ENCODE measurements around the gene C19orf25. TPM values are rescaled to one million over a fixed set of nuclear protein-coding genes. Genes with fewer than 3 reads are reported as not detected.

Gene C19orf25
- total RNA-seq, 6 experiments from 2014 or later: 12.2 to 32.7 (median 15.3) TPM

GRCh38 chr19:1438933-1439354 lies 40.1 kb downstream of the C19orf25 start:
- Histone ChIP-seq H3K9me3 (no peaks in the 10 kb centered on the region), H3K27me3 (no peaks in the 10 kb centered on the region), H3K4me1 (peaks cover 0 to 10% (median 3%) of the 10 kb centered on the region in 4 donors), H3K27ac (peak overlapping the region; percentile 64 to 76 (median 75)), H3K36me3 (peaks cover 0 to 31% (median 15%) of the 10 kb centered on the region in 4 donors), H3K4me3 (peak overlapping the region; percentile 84 to 99 (median 97))
- no peak for TF ChIP-seq POLR2A (IDR thresholded peaks at IDR 0.05)
- intact Hi-C loops (cut with DNase I): no loop called here
- no peak for DNase-seq
- 2% methylated on average over 11 of the region's 26 CpGs for WGBS (ENCODE audit: insufficient coverage, low coverage, low lambda C conversion rate, missing lambda C conversion rate)
- no peak for ATAC-seq

DNA sequence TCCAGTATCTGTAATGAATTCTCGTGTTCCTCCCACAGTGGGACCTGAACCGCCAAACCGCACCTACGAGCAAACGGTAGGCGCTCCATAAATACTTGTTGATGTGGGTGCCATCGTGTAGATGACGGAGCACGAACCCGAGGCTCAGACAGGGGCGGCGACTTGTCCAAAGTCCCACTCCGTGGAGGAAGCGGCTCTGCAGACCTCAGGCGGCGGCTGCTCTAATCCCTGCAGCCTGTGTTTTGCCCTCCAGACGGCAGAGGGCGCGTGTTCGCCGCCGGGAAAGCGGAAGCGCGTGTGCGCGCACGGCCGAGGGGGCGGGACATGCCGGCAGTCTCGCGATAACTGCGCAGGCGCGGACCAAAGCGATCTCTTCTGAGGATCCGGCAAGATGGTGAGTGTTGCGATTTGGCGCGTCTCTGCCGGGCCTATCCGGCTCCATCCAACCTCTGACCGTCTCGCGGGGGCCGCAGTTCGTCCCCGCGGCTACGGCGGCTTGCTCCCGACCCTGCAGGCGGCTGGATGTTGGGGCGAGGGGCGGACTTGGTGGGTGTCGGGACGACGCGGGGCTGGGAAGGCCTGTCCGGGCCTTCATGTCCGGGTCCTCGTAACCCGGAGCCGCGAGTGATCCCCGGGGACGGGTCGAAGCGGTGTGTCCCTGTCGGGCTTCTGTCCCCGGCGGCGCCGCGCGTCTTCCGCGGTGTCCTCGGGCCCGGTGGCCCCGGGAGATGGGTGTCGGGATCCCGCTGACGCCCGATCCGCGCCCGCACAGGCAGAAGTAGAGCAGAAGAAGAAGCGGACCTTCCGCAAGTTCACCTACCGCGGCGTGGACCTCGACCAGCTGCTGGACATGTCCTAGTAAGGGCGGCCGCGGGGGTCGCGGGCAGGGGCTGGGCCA lies 40.7 kb downstream of the C19orf25 start, which contains the start of gene RPS15:
Gene RPS15, plus strand, starts transcription at position 362 of the 898 bp plus-strand sequence. Its CDS starts 30 bp downstream, at position 392.
- Histone ChIP-seq H3K36me3 (peaks cover 0 to 38% (median 16%) of the 10 kb centered on the region in 4 donors), H3K27me3 (no peaks in the 10 kb centered on the region), H3K27ac (peak within 1 kb of the TSS; percentile 64 to 76 (median 75)), H3K4me3 (peak within 1 kb of the TSS; percentile 84 to 99 (median 97)), H3K9me3 (no peaks in the 10 kb centered on the region), H3K4me1 (peaks cover 0 to 10% (median 3%) of the 10 kb centered on the region in 4 donors)
- peak; percentile 96 to 97 (median 97) for DNase-seq
- intact Hi-C loops (cut with DNase I): no loop called here
- 0% methylated on average over 11 of the region's 100 CpGs for WGBS (ENCODE audit: insufficient coverage, low coverage, low lambda C conversion rate, missing lambda C conversion rate)
- ATAC-seq: peak; percentile 92 to 98 (median 94)
- TF ChIP-seq POLR2A (IDR thresholded peaks at IDR 0.05): peak; percentile 86
- TF ChIP-seq, protein P1, sequence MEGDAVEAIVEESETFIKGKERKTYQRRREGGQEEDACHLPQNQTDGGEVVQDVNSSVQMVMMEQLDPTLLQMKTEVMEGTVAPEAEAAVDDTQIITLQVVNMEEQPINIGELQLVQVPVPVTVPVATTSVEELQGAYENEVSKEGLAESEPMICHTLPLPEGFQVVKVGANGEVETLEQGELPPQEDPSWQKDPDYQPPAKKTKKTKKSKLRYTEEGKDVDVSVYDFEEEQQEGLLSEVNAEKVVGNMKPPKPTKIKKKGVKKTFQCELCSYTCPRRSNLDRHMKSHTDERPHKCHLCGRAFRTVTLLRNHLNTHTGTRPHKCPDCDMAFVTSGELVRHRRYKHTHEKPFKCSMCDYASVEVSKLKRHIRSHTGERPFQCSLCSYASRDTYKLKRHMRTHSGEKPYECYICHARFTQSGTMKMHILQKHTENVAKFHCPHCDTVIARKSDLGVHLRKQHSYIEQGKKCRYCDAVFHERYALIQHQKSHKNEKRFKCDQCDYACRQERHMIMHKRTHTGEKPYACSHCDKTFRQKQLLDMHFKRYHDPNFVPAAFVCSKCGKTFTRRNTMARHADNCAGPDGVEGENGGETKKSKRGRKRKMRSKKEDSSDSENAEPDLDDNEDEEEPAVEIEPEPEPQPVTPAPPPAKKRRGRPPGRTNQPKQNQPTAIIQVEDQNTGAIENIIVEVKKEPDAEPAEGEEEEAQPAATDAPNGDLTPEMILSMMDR (IDR thresholded peaks at IDR 0.05): peak; percentile 88 to 99 (median 96)

DNA sequence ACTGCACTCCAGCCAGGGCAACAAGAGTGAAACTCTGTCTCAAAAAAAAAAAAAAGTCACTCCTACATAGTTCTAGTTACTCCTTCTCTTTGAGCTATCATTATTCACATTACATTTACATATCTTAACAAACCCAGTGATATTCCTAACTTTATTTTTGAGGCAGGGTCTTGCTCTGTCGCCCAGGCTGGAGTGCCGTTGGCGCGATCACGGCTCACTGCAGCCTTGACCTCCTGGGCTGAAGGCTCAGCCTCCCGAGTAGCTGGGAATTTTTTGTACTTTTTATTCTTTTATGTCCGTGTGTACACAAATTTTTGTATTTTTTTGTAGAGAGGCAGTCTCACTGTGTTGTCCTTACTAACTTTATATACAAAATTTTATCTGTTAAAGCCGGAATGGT lies 41.4 kb downstream of the C19orf25 start:
- no peaks in the 10 kb centered on the region for H3K27me3 ChIP-seq
- ATAC-seq: peak in 2 of 4 donors; percentile 3 to 9
- no peak for DNase-seq
- H3K27ac ChIP-seq: peak overlapping the region; percentile 55 to 75 (median 57)
- intact Hi-C loops (cut with DNase I): no loop called here
- H3K9me3 ChIP-seq: no peaks in the 10 kb centered on the region
- H3K4me3 ChIP-seq: peak overlapping the region in 2 of 3 donors; percentile 97 to 99
- H3K4me1 ChIP-seq: peaks cover 0 to 10% (median 3%) of the 10 kb centered on the region in 4 donors
- TF ChIP-seq, protein P1 (IDR thresholded peaks at IDR 0.05): no peak
- no peak for TF ChIP-seq POLR2A (IDR thresholded peaks at IDR 0.05)
- peaks cover 0 to 45% (median 20%) of the 10 kb centered on the region in 4 donors for H3K36me3 ChIP-seq
- WGBS (ENCODE audit: insufficient coverage, low coverage, low lambda C conversion rate, missing lambda C conversion rate): 27% methylated on average over 8 of the region's 8 CpGs

GRCh38 chr19:1435378-1435989 lies 43.5 kb downstream of the C19orf25 start:
- no peaks in the 10 kb centered on the region for H3K9me3 ChIP-seq
- peaks cover 0 to 39% (median 13%) of the 10 kb centered on the region in 4 donors for H3K36me3 ChIP-seq
- no peak overlapping the region for H3K4me3 ChIP-seq
- H3K4me1 ChIP-seq: peaks cover 0 to 10% (median 3%) of the 10 kb centered on the region in 4 donors
- no peaks in the 10 kb centered on the region for H3K27me3 ChIP-seq
- DNase-seq: no peak
- no peak overlapping the region for H3K27ac ChIP-seq
- TF ChIP-seq POLR2A (IDR thresholded peaks at IDR 0.05): no peak
- TF ChIP-seq, protein P1 (IDR thresholded peaks at IDR 0.05): no peak
- WGBS (ENCODE audit: insufficient coverage, low coverage, low lambda C conversion rate, missing lambda C conversion rate): 87% methylated on average over 11 of the region's 21 CpGs
- intact Hi-C loops (cut with DNase I): no loop called here
- no peak for ATAC-seq

Data from right lobe of liver (tissue), 6 donors.